Measurements from ENCODE around the gene CSMD2.

Gene CSMD2

DNA sequence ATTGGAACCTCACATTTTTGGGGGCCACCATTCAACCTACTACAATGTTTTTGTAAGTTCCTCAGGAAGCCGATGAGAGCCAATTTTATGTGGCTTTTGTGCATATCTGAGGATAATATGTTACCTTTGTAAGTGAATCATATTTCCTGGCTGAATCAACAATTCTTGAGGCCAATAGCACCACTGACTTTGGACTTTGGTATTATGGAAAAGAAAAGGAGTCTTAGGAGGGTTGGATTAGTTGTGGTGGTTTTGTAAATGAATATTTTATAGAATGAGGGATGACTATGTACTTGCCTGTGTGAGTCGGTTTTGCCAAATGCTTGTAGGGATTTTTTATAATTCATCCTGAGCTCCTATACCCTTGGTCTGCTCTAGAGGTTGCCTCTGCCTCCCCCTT lies 482.7 kb downstream of the CSMD2 start:
- DNase-seq (ENCODE audit: low read depth): no peak

DNA sequence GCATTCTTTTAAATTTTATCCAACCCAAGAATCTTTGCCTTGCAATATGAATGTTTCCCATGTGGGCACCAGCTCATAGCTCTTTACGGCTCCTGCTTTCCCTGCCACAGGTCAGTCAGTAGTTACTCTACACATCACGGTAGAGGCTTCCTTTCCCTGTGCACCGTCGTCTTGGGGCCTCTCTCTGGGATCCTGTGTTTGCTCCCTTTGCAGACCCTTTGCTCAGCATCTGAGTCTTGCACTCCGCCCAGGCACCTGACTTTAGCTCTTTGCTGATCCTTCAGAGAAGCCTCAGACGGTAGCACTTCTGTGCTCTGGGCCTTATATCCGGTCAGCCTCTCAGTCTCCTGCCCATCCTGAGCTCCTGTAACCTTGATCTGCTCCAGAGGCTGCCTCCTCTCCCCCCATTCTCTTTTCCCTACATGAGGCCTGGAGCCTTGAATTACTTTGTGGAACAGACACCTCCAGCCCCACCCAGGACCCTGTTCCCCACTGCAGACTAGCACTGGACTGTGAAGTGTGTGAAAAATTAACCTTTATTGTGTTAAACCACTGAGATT lies 484.7 kb downstream of the CSMD2 start:
- DNase-seq (ENCODE audit: low read depth): no peak

DNA sequence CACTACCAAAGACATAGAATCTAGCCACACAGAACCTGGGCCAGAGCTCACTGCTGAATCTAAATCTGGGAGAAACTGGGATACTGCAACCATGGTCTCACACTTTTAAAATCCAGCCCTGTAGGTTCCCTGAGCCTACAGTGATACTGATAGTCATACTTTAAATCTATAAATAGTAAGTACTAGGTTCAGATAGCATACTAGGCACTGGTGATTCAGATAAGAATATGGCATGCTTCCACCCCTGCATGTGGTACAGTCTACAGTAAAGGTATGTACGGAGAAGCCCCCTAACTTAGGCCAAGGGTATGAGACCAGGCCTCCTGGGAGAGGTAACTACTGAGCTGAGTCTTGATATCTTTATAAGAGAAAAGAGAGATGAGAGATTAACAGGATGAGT lies 494.5 kb downstream of the CSMD2 start:
- DNase-seq (ENCODE audit: low read depth): no peak

DNA sequence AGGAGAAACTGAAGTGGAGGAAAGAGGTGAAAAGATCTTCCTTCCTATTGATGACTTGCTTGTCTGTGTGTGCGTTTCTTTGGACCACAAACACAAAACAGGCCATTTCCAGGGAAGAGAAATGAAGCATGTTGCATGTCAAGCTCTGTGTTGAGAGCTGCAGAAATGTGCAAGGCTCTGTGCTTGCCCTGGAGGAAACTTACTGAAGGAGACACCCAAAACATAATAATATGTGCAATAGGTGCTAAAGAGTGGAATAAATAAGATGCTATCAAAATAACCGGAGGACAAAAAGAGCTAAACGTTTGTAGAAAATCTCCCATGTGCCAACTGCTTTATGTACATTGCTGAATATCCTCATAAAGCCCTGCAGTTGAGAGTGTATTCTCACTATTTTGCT lies 496.3 kb downstream of the CSMD2 start:
- DNase-seq (ENCODE audit: low read depth): no peak

DNA sequence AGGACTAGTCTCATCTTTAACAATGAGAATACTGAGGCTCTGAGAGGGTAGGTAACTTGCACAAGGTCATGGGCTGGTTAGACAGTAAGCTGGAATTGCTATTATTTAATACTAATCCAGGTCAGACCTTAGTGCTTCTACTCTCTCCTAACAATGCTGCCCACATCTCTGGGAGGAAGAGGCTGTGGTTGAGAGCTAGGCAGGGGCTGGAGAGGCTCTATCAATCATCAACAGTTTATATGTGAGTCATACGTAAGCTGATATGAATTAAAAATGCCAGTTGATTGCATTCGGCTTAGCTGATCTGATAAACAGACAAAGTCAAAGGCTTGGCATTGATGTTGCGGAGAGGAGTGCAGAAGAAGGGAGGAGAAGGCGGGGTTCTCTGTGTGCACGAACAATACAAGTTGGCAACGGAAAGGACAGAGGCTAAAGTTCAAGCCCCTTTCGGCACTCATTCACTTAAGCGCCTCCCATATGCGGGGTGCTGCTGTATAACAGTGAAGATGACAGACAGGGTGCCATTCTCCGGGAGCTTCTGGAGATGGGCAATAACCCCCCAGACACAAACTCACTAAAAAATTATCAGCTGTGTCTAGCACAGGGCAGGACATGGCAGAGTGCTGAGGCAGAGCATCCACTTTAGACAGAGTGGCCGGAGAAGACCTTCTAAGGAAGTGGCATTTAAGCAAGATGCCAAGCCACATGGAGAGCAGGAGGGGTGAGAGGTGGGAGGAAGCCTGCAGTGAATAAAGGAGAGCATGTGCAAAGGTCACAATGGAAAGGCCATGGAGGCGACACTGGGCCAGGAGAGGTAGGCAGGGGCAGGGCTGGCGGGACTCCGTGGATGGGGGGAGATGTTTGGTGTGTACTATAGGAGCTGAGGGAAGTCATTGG lies 497.4 kb downstream of the CSMD2 start:
- DNase-seq (ENCODE audit: low read depth): no peak

DNA sequence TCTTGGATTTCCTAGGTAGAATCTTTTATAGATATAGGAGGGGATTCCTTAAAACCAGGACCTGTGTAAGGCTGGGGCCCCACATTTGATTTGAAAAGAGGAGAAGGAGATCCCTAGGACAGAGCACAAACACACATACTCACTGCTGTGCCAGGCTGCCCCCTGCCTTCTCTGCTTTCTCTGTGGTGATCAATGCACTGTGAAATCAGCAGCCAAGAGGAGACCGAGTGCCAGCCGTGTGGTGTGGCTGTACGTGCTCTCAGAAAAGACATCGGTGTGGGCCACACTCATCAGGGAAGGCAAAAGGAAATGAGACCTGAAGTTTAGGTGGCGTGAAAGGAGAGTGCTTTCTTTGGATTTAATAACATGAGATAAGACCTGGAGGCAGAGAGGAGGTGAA lies 498.4 kb downstream of the CSMD2 start:
- no peak for DNase-seq (ENCODE audit: low read depth)

DNA sequence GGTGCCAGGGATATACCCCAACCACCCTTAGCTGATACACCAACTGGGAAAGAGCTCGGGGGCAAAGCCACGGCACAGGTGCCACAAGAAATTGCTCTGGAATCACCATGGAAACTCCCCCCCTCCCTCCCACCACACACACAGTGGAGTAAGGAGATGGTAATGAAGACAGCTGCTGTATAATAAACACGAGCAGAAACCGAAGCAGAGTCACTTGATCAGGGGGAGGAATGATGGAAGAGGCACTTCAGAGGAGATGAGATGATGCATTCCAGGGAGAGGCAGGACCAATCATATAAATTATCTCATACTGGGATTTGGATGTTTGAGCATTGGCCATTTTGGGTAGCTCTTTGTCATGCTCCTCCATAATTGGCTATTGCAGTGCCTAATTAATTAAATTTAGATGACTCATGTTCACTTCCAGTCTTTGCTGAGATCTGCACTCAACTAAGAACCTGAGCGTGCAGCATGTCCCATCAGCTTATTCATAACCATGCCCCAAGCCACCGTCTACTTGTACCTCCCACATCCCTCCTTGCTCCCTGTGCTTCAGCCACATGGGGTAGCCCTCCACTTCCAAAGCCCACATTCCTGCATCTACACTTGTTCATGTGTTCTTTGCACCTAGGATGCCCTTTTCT lies 503.1 kb downstream of the CSMD2 start:
- no peak for DNase-seq (ENCODE audit: low read depth)

DNA sequence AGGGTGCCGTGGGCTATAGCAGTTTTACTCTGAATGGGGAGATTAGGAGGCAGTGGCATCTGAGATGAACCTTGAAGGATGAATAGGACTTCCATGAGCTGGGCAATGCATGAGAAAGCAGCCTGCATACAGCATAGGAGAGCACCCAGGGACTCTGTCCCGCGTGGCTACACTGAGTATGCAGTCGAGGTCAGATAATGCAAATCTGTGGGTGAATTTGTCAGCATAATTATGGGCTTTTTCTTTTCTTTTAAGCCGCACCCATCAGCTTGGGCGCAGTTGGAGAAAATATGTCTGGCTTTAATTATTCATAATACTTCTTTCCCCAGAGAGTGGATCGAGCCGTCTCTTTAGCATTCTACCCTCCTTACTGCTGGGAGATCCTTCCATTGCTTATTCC lies 504.1 kb downstream of the CSMD2 start:
- no peak for DNase-seq (ENCODE audit: low read depth)

DNA sequence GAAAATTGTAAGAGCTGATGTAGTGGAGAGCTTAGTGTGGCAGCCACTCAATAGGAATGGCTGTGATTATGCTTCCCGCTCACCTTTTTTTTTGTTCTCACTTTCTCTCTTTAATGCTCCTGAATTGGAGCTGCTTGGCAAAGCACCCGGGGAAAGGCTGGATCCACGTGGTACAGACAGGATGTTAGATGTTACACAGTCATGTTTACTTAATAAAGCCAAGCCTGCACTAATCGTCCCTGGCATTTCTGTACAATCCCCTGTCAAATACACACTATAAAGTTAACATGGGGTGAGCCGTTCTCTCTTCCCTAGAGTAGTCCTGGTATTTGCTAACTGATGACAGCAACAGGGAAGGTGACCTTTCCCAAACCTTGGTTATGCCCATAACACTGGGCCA lies 504.8 kb downstream of the CSMD2 start:
- DNase-seq (ENCODE audit: low read depth): no peak

DNA sequence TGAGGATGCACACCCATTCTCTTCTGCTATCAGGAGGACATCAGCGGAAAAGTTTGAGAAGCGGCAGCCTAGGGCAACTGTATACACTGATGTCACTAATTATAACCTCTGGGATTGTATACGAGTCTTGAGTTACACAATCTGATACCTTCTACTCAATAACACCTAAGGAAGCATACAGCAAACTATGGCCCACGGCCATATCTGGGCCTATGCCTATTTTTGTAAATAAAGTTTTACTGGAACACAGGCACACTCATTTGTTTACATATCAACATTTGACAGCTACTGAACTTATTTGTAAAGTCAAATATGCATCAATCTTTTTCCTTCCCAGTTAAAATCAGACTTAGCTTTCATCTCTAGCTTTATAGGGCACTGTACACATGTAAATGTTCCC lies 505.4 kb downstream of the CSMD2 start:
- DNase-seq (ENCODE audit: low read depth): no peak

DNA sequence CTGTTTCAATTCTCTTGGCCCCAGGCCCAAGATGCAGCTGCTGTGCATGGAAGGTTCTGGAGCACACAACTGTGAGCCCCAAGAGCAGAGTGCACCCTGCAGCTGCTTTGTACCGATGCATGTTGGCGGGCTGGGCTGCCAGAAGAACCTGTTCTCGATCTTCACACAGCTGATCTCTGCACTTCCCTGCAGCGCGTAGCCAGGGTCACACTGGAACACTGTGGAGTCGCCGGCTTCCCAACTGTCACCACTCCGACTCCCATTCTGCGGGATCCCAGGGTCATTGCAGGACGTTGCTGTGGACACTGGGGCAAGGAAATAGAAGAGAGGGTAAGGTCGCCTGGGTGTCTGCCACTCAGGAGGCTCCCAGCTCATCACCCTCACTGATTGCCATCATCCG lies 507.2 kb downstream of the CSMD2 start:
- no peak for DNase-seq (ENCODE audit: low read depth)

DNA sequence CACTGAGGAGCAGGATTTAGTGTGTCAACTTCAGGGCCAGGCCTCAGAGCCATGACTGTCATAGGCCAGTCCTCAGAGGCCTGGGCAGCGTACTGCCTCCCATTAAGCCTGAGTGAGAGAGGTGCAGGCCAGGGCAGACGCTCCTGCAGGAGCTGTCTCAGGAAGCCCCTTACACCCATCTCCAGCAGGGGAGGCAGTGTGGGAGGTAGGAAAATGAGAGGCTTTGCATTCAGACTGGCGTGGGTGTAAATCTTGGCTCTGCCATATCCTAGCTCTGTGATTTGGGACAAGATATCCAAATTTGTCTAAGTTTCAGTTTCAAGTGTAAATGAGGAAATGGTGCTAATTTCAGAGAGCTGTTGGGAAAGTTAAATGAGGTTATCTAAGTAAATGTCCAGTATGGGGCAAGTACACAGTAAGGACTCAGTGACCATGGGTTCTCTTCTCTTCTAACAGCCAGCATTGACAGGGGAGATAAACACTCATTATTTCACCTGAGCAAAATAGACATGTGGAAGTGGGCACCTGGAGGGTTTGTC lies 508.5 kb downstream of the CSMD2 start:
- no peak for DNase-seq (ENCODE audit: low read depth)

DNA sequence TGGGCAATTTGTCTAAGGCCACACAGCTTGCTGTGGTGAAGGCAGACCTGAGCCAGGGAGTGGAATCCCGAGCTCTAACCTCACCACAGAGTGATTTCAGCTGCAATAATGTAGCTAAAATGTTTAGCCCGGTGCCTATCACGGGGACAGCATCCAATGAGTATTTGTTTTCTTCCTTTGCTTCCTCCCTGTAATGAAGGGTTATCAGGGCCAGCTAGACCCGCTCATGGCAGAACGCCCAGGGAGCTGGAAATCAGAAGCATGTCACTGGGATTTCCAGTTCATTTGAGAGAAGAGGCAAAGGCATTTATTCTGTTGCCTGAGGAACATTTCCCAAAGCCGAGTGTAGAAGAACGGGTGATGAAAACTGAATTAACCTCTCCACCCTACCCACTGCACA lies 509.5 kb downstream of the CSMD2 start:
- DNase-seq (ENCODE audit: low read depth): no peak

DNA sequence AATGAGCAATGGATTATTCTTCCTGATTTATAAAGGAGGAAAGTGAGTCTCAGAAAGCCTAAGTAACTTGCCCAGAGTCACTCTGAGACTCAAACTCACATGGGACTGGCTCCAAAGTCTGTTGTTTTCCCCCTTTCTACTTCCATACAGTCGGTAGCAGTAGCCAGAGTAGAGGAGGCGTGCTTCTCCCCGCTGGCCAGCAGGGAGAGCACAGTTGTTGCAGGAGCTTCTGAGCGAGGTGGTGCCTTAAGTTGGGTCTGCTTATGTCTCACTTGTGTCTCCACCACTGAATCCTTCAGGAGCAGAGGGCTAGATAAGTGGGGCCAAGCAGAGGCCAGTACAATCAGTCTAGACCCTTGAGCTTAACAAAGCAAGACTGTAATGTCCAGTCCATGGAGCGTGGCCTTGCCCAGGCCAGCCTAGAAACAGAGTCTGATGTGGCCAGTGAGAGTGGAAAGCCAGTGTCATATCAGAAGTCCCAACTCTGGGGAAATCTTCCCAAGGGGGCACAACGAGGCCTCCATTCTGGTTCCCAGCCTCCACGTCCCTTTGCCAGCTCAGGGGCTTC lies 510.7 kb downstream of the CSMD2 start:
- DNase-seq (ENCODE audit: low read depth): no peak

DNA sequence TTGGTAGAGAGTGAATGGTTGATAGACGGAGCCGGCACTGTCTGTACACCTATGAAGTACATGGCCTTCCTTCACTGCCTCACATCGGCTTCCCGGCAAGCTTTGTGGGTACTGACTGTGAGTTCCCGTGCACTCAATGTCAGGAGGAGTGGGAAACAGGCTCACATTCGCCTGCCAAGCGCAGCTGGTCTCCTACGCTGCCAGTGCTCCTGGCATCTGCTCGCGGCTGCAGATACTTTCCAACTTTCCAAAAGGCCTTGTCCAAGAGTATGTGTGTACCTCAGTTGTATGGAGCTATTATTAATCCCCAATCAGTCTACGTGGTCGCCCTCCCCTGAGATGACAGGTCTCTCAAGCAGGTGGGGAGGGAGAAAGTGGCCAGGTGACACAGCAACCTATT lies 511.8 kb downstream of the CSMD2 start:
- no peak for DNase-seq (ENCODE audit: low read depth)

DNA sequence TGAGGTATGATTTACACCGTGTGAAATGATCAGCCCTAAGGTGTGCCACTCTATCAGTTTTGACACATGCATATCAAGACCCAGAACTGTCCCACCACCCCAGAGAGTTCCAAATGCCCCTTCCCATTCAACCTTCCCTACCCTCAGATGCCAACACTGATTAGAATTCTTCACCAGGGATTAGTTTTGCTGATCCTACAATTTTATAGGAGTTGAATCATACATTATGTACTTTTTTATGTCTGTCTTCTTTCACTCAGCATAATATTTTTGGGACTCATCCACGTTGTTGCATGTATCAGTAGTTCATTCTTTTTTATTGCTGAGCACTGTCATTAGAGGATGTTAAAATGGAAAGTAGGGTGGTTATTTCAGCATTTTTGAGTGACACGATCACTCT lies 514.3 kb downstream of the CSMD2 start:
- no peak for DNase-seq (ENCODE audit: low read depth)

DNA sequence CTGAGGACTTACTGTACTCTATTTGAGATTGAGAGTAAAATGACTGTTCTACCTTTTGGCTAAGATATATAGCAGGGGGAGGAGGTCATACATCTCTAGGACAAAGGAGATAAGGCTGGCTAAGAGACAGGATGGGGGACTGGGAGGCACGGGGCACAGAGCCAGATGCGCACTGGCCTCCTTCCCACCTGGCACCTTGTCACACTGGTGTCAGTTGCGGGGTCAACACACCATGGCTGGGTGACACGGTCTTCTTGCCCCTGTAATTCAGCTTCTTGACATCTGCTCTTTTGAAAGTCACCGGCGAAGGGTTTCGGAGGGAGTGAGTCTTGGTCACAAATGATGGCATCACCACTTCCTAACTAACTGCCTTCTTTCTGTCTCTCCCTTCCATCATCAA lies 515.3 kb downstream of the CSMD2 start:
- no peak for DNase-seq (ENCODE audit: low read depth)

DNA sequence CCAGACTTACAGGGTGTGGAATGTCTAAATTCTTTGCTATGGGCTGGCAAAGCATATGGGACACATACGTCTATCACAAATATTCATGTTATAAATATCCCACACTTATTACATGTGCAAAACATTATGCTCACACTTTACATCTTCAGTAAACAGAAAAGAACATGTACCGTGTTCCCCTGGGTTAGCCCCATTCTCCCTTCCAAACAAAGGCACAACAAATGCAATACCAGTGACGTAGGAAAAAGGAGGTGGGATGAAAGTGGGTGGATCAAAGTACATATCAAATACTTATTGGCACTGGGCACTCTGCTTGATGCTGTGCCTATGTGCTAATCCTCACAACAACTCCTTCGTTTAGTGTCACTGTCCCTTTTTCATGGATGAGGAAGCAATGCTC lies 521.8 kb downstream of the CSMD2 start:
- no peak for DNase-seq (ENCODE audit: low read depth)

DNA sequence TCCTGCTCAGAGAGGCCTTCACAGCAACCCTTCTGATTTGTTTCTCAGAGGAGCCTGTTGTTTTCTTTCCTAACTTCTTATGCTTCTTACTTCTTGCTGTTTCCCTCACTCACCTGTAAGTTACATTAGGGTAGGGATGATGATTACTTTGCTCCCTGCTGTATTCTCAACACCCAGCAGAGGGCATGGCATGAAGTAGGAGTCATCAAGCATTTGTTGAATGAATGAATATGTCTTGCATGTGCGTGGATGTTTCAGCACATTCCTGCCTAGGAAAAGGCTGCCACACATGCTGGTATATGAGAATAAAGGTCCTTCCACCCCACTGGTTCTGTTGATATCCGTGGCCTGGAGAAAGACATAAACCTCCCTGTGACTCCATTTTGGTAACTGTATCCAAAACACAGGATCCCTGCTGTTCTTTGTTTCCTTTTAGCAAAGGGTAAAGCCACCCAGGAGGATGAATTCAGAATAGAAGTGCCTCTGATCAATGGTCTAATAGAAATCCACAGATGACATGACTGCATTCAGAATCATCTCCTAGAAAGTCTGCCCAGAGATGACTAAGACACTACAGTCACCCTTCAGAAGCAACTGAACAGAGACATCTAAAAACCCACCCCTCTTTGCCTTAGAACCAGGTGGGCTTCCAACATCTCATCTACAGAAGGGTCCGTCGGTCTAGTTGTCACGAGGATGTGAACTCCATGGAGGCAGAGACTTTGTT lies 523.8 kb downstream of the CSMD2 start:
- DNase-seq (ENCODE audit: low read depth): no peak

DNA sequence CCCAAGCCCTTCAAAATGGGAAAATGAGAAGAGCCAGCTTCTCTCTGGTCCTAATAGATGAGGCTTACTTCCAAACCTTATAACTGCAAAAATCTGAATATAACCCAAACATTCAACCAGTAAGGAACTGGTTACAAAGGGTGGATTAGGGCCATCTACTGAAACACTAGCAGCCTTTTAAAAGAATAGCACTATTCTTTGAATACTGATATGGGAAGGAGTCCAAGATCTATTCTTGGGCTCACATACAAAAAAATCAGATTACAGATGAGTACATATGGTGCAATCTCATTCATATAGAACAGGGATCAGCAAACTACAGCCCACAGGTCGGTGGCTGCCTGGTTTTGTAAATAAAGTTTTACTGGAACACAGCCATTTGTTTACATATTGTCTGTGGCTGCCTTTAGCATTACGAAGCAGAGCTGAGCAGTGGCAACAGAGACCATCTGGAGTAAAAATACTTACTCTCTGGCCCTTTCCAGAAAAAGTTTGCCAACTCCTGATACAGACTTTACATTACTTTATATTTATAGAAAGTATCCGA lies 524.8 kb downstream of the CSMD2 start:
- DNase-seq (ENCODE audit: low read depth): no peak

DNA sequence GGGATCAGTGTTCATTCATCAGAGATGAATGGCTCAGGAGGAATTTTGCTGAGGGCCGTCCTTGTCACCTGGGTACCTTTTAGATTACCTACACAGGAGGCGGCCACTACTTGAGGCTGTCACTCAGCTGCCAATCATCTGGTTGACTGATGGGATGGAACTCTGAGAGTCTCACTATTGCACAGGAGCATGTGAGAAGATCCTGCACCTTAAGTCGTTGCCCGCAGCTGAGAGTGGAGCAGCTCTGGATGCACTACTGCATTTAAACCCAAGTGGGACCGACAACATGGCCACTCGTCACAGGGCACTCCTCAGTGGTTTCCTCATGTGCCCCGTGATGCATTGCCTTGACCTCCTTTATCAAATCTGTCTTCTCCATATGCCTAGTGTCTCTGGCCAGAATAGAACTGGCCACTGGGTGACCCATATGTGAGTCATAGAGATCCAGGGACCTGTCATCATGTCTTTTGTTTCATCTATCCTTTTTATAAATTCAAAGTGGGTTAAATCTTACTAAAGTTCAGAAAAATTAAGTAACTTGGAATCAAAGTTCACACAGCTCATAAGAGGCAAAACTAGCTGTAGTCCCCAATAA lies 527.1 kb downstream of the CSMD2 start:
- no peak for DNase-seq (ENCODE audit: low read depth)
